ENCODE data around the gene JAM3. TPM values are rescaled to one million over a fixed set of nuclear protein-coding genes. Genes with fewer than 3 reads are reported as not detected.

JAM3 gene
- polyA plus RNA-seq, 1 of the 3 experiments (the other 2 are of a cell fraction), result 56.8 TPM

DNA sequence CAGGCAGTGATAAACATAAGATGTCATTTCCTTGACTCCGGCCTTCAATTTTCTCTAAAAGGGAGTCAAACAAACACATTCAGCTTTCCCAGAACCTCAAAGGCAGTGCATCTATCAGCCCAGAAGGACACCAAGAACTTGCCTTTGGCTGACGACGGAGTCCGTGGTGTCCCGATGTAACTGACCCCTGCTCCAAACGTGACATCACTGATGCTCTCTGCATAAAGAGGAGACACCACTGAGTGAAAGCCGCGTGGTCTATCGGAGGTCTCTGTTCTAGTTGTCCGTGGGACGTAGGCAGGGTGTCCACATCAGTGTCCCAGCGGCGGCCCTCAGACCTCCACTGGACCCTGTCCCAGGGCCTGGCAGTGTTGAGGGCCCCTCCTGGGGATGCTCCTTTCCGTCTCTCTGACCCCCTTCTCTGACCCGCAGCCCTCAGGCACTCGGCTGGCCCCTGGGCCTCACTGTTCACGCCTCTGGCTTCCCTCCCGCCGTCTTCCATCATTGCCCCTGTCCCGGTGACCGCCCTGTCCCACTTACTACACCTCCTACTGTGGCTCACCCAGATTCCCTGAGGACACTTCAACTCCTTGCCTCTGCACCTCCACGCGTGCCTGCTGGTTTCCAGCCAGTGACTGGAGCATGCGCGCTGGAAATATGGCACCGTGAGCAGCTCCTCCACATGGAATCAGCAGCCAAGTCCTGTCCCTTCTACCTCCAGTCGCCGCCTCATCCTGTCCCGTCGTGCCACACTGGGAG lies 84.5 kb downstream of the JAM3 start:
- ChIA-PET CTCF (interaction anchor here (0.7 to 2.1 kb wide), 3 partner anchors 13 to 103 kb away, joined by 4 to 14 read pairs (median 5); no protein-coding TSS in a partner anchor), POLR2A (interaction anchor here (1.0 kb wide), 1 partner anchor 12 kb away, joined by 4 read pairs; no protein-coding TSS in a partner anchor)
- Histone ChIP-seq H3K27me3 (ENCODE audit: insufficient read depth) (no peaks in the 10 kb centered on the region), H2AFZ (ENCODE audit: low read depth) (no peak overlapping the region), H3K9me2 (no peaks in the 10 kb centered on the region), H3F3A (replicated peaks; ENCODE audit: insufficient read depth) (no peaks in the 10 kb centered on the region), H4K20me1 (ENCODE audit: insufficient read depth) (no peaks in the 10 kb centered on the region), H3K4me3 (ENCODE audit: low read depth in 2 of 2, low read length in 1 of 2) (no peak overlapping the region), H3K4me1 (ENCODE audit: control insufficient read depth in 1 of 2, insufficient read depth in 2 of 2, low read depth in 1 of 2, low read length in 1 of 2) (no peaks in the 10 kb centered on the region; a peak in 1 of 4 replicates), H3K27ac (ENCODE audit: low read depth in 2 of 2, low read length in 1 of 2) (no peak overlapping the region), H3K9me3 (no peaks in the 10 kb centered on the region), H3K79me2 (ENCODE audit: insufficient read depth) (no peaks in the 10 kb centered on the region), H3K4me2 (no peak overlapping the region), H3K36me3 (replicated peaks in 1 of 2; ENCODE audit: control insufficient read depth in 1 of 2, insufficient read depth in 2 of 2, low read length in 1 of 2) (peaks cover 11 to 94% of the 10 kb centered on the region in 2 experiments), H3K9ac (no peak overlapping the region)
- WGBS (ENCODE audit: low lambda C conversion rate), result 97% methylated on average over 23 of the region's 30 CpGs
- TF ChIP-seq REST (IDR thresholded peaks at IDR 0.05; ENCODE audit: low read depth, low read length) (no peak), TEAD4 (IDR thresholded peaks at IDR 0.05; ENCODE audit: borderline replicate concordance, insufficient read depth) (no peak), FOXM1 (IDR thresholded peaks at IDR 0.05; ENCODE audit: low read depth) (no peak), RAD21 (IDR thresholded peaks at IDR 0.05; ENCODE audit: low read length) (no peak), MXI1 (IDR thresholded peaks at IDR 0.05; ENCODE audit: low read depth, low read length) (no peak), RFX5 (IDR thresholded peaks at IDR 0.05; ENCODE audit: low read length) (no peak), ELF1 (IDR thresholded peaks at IDR 0.05) (no peak), NFIC (IDR thresholded peaks at IDR 0.05; ENCODE audit: borderline replicate concordance) (no peak), SIN3A (IDR thresholded peaks at IDR 0.05; ENCODE audit: borderline replicate concordance, low read depth, low read length) (no peak), GATA2 (CRISPR knock-in tag; IDR thresholded peaks at IDR 0.05) (no peak), EP300 (IDR thresholded peaks at IDR 0.05; ENCODE audit: borderline replicate concordance in 1 of 2, low read depth in 1 of 2, low read length in 1 of 2) (no peak), YY1 (IDR thresholded peaks at IDR 0.05; ENCODE audit: low read depth) (no peak), RXRA (IDR thresholded peaks at IDR 0.05; ENCODE audit: borderline replicate concordance, low read depth) (no peak)
- TF ChIP-seq, protein P1, sequence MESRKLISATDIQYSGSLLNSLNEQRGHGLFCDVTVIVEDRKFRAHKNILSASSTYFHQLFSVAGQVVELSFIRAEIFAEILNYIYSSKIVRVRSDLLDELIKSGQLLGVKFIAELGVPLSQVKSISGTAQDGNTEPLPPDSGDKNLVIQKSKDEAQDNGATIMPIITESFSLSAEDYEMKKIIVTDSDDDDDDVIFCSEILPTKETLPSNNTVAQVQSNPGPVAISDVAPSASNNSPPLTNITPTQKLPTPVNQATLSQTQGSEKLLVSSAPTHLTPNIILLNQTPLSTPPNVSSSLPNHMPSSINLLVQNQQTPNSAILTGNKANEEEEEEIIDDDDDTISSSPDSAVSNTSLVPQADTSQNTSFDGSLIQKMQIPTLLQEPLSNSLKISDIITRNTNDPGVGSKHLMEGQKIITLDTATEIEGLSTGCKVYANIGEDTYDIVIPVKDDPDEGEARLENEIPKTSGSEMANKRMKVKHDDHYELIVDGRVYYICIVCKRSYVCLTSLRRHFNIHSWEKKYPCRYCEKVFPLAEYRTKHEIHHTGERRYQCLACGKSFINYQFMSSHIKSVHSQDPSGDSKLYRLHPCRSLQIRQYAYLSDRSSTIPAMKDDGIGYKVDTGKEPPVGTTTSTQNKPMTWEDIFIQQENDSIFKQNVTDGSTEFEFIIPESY (IDR thresholded peaks at IDR 0.05; ENCODE audit: borderline replicate concordance, low read depth), result no peak
- TF ChIP-seq, protein P2, sequence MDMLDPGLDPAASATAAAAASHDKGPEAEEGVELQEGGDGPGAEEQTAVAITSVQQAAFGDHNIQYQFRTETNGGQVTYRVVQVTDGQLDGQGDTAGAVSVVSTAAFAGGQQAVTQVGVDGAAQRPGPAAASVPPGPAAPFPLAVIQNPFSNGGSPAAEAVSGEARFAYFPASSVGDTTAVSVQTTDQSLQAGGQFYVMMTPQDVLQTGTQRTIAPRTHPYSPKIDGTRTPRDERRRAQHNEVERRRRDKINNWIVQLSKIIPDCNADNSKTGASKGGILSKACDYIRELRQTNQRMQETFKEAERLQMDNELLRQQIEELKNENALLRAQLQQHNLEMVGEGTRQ (IDR thresholded peaks at IDR 0.05; ENCODE audit: borderline replicate concordance, low read depth, low read length), result no peak
- no peak for DNase-seq
